NOMO-1 treated with DMSO at 0.1 percent for 48 hours (cell line): ENCODE data around the gene P2RY8.
"Not testable (repeated sequence)": the region's sequence is repeated elsewhere in the genome, so short reads cannot be mapped to it uniquely, and the experiment has no call there.

Experiments
- DNase-seq: peaks from one replicate; lab custom pipeline; 2025; ENCODE audit not compliant: unreplicated experiment; lab: John Stamatoyannopoulos, UW

The P2RY8 gene

GRCh38 chrX:1545776-1546408, 8.9 kb upstream of the P2RY8 start:
- no peak for DNase-seq

GRCh38 chrX:1542994-1543725, 6.2 kb upstream of the P2RY8 start:
- no peak for DNase-seq

- DNase-seq = not testable (repeated sequence)
Observed at GRCh38 chrX:1539146-1539545, 2.2 kb upstream of the P2RY8 start.

GRCh38 chrX:1537716-1538090, 718 bp upstream of the P2RY8 start:
- DNase-seq = not testable (repeated sequence)

- no peak for DNase-seq
Observed at GRCh38 chrX:1536712-1537030, 314 bp downstream of the P2RY8 start.

GRCh38 chrX:1535241-1536041, 1.5 kb downstream of the P2RY8 start:
- DNase-seq = peak; percentile 74

GRCh38 chrX:1534301-1535168, 2.5 kb downstream of the P2RY8 start:
- DNase-seq = peak; percentile 62

- DNase-seq = no peak
Observed at GRCh38 chrX:1533058-1533457, 3.9 kb downstream of the P2RY8 start.

- no peak for DNase-seq
Observed at GRCh38 chrX:1531096-1531890, 5.7 kb downstream of the P2RY8 start.

GRCh38 chrX:1529756-1530155, 7.2 kb downstream of the P2RY8 start:
- no peak for DNase-seq

GRCh38 chrX:1529328-1529727, 7.7 kb downstream of the P2RY8 start:
- no peak for DNase-seq

- DNase-seq = no peak
Observed at GRCh38 chrX:1528884-1529203, 8.1 kb downstream of the P2RY8 start.

GRCh38 chrX:1528186-1528883, 8.7 kb downstream of the P2RY8 start:
- no peak for DNase-seq

GRCh38 chrX:1527457-1527856, 9.5 kb downstream of the P2RY8 start:
- DNase-seq = no peak

- DNase-seq = no peak
Observed at GRCh38 chrX:1526565-1526964, 10.4 kb downstream of the P2RY8 start.

GRCh38 chrX:1525583-1526355, 11.2 kb downstream of the P2RY8 start:
- no peak for DNase-seq

GRCh38 chrX:1524874-1525582, 12.0 kb downstream of the P2RY8 start:
- DNase-seq = no peak

GRCh38 chrX:1522905-1523304, 14.1 kb downstream of the P2RY8 start:
- DNase-seq = not testable (repeated sequence)
